RWPE1 (cell line): Measurements from ENCODE around the gene TMEFF1.

Experiments
- CTCF ChIA-PET: fragments of 350-600 bp; sonication (Branson Sonifier 250); formaldehyde crosslinking; extraction: SDS; loops from one replicate; lab custom pipeline; 2021; lab: Yijun Ruan, JAX
- POLR2A ChIA-PET: fragments of 400-600 bp; formaldehyde crosslinking; extraction: SDS; loops from one replicate; lab custom pipeline; 2020; ENCODE audit warnings: antibody characterized with exemption; ENCODE audit not compliant: low non-redundant PET; lab: Yijun Ruan, JAX
- DNase-seq: peaks from one replicate; pipeline ENCODE4 v3.0.0; 2012; ENCODE audit warnings: low spot score
- H3K27ac ChIP-seq: fragments of 450-650 bp; 2 replicates; pipeline ENCODE4 v1.5.1; 2017
- TF ChIP-seq, protein P1 (sequence below): fragments of 450-650 bp; conservative IDR thresholded peaks from 2 replicates; pipeline ENCODE4 v1.5.1; 2017; ENCODE audit warnings: low read depth, mild to moderate bottlenecking

The TMEFF1 gene

DNA sequence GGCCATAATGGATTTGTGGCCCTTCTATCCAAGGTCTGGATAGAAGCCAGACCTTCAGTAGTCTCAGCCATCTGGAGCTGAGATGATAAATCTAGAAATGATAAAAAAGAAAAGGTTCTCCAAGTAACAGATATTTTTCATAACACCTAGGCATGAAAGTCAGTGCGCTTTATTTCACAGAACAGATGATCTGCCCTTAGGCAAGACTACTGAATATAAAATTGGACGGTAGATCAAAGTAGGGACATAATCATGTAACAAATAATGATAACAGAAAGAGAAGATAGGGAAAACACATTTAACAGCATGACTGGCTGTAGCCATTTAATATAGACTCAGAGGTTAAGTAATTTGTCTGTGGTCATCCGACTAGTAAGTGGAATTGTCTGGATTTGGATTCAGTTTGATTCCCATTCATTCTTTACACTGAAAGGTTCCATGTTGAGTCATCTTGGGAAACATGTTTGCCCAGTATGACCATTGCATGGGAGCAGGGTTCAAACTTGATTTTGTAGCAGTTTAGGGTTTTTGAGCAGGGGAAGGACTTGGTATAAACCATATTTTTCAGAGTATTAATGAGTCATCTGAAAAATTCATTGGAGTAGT lies 100.8 kb downstream of the TMEFF1 start:
- no peak overlapping the region for H3K27ac ChIP-seq
- POLR2A ChIA-PET = no interaction called here
- CTCF ChIA-PET = interaction anchor here (0.6 kb wide), 1 partner anchor 24 kb away, joined by 3 read pairs; no protein-coding TSS in a partner anchor
- DNase-seq = peak; percentile 26
- TF ChIP-seq, protein P1, sequence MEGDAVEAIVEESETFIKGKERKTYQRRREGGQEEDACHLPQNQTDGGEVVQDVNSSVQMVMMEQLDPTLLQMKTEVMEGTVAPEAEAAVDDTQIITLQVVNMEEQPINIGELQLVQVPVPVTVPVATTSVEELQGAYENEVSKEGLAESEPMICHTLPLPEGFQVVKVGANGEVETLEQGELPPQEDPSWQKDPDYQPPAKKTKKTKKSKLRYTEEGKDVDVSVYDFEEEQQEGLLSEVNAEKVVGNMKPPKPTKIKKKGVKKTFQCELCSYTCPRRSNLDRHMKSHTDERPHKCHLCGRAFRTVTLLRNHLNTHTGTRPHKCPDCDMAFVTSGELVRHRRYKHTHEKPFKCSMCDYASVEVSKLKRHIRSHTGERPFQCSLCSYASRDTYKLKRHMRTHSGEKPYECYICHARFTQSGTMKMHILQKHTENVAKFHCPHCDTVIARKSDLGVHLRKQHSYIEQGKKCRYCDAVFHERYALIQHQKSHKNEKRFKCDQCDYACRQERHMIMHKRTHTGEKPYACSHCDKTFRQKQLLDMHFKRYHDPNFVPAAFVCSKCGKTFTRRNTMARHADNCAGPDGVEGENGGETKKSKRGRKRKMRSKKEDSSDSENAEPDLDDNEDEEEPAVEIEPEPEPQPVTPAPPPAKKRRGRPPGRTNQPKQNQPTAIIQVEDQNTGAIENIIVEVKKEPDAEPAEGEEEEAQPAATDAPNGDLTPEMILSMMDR = no peak

GRCh38 chr9:100575006-100575405 lies 102.1 kb downstream of the TMEFF1 start:
- H3K27ac ChIP-seq = no peak overlapping the region
- TF ChIP-seq, protein P1 = no peak
- ChIA-PET CTCF (interaction anchor here (0.7 kb wide), 1 partner anchor 234 kb away, joined by 5 read pairs; no protein-coding TSS in a partner anchor), POLR2A (no interaction called here)
- DNase-seq = no peak

DNA sequence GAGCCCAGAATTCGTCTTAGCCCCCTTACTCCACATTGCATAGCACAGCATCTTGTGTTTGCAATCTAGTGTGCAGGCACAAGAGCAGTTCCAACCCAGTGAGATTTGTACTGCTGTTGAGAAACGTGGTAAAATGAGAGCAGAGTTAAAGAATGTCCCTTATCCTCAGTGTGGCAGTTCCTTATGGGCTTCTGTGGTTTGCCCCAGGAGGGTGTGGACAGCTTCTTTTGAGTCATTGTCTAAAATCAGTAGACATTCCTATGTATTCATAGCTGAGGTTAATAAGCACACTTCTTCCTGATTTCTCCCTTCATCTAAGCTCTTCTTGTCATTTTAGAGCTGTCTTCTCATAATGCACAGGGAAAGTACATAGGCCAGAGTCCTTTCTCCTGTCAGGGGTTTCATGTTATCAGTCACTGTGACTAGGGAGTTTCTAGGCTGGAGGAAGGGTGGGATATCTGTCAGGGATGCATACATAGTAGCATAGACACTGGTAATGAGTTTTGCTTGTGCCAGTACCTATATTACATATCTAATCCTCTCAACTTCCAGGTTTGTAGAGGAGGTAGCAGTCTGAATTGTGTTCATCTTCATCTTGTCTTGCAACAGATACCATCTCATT lies 102.9 kb downstream of the TMEFF1 start:
- no peak for DNase-seq
- no peak overlapping the region for H3K27ac ChIP-seq
- ChIA-PET POLR2A (no interaction called here), CTCF (interaction anchor here (0.6 to 0.7 kb wide), 2 partner anchors 10 to 235 kb away, joined by 3 to 5 read pairs; no protein-coding TSS in a partner anchor)
- TF ChIP-seq, protein P1 = no peak

DNA sequence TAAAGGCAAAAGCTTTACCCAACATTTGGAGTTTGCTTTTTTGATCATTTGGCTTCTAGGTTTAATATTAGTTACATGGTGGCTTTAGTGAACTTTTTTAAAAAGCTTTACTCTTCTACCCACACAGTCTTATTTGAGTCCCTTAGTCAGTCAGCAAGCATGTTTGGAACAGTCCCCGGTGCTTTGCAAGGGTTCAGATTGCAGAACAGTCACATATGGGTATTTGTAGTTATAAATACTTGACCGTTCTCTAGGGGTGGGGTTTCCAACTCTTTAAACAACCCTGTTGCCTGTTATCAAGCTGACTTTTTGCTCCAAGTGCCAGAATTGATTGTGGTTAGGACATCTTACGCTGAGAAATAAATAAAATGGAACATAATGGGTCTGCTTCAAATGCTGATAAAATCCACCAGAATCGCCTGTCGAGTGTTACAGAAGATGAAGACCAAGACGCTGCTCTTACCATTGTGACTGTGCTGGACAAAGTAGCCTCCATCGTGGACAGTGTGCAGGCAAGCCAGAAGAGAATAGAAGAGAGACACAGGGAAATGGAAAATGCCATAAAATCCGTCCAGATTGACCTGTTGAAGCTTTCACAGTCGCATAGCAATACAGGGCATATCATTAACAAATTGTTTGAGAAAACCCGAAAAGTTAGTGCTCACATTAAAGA lies 105.0 kb downstream of the TMEFF1 start, which contains the start of gene CAVIN4:
Gene CAVIN4 (plus strand): TSS at position 304 of the 673 bp plus-strand sequence. CDS start 65 bp downstream, at position 369.
- POLR2A ChIA-PET = no interaction called here
- DNase-seq = no peak
- H3K27ac ChIP-seq = no peak within 1 kb of the TSS
- CTCF ChIA-PET = interaction anchor here (0.6 kb wide), 2 partner anchors 423 to 695 kb away, joined by 3 to 4 read pairs; no protein-coding TSS in a partner anchor
- TF ChIP-seq, protein P1 = no peak

GRCh38 chr9:100578610-100579009 lies 105.7 kb downstream of the TMEFF1 start:
- no peak for DNase-seq
- POLR2A ChIA-PET = no interaction called here
- TF ChIP-seq, protein P1 = no peak
- H3K27ac ChIP-seq = no peak overlapping the region
- CTCF ChIA-PET = no interaction called here

GRCh38 chr9:100579665-100580064 lies 106.7 kb downstream of the TMEFF1 start:
- POLR2A ChIA-PET = no interaction called here
- H3K27ac ChIP-seq = no peak overlapping the region
- no peak for DNase-seq
- CTCF ChIA-PET = no interaction called here
- TF ChIP-seq, protein P1 = no peak
